ENCODE measurements around the gene RBPJL.
A peak's percentile ranks its signal among the peaks of the same experiment; 100 is the strongest.
"Not testable (repeated sequence)": the region's sequence is repeated elsewhere in the genome, so short reads cannot be mapped to it uniquely, and the experiment has no call there.

Gene RBPJL

DNA sequence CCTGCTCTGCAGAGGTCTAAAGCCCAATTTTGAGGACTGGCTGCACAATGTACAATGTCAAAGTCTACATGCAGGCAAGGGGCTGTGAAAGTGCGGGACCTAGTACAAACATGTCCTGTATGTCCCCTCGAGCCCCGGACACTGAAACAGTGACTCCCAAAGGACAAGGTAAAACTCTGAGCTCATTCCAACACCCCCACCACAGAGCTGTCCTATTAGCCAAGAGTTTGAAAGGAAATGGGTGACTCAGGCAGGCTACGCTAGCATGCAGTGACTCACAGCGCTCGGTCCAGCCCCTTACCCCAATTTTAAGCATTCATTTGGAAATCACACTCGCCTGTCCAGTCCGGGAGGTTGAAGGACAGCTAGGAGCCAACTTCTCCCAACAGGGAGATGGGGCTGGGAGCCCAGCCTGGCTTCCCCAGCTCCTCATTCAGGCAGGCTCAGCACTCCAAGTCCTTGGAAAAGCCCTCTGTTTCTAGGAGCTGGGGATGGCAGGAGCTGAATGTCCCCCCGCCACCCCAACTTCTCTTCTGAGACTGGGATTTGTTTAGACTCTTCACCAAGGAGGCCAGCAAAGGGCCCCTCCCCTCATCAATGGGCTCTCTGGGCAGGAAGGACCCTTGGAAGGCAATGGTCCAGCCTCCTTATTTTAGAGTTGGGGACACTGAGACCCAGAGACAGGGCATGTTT, 37.7 kb downstream of the RBPJL start:
- peak; percentile 92 for DNase-seq

- no peak for DNase-seq
These were observed 38.7 kb downstream of the RBPJL start for GRCh38 chr20:45345104-45345936.

GRCh38 chr20:45346291-45346718, 39.7 kb downstream of the RBPJL start:
- no peak for DNase-seq

- DNase-seq, result peak; percentile 34
These were observed 40.2 kb downstream of the RBPJL start for GRCh38 chr20:45346851-45347250.

DNA sequence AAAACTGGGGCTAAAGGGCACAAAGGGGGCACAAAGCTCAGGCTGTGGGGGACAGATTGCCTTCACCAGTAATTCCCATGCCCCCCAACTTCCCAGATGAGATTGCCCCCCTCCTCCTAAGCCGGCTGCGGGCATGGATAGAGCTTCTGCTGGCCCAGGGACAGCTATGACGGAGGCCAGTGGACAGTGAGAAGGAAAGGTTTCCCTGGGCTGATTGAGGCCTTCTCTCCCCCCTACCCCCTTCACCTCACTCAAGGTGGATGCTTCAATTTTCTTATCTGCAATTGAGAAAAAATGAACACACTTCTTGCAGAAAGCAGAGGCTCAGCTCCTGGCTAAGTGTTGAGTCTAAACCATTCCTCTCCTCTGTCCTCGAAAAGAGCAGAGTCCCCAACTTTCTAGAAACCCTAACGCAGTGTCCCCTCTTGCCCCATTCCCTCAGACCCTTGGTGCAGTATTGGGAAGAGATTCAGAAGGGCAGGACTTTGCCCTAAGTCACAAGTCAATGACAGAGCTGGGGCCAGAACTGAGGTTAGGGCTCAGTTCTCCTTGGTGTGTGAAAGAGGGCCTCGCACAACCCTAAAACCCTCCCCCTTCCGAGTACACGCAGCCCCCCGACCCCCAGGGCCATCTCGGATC, 40.8 kb downstream of the RBPJL start:
- DNase-seq, result no peak

- peak; percentile 70 for DNase-seq
These were observed 41.5 kb downstream of the RBPJL start, which contains the start of gene SDC4 for GRCh38 chr20:45347936-45348778. Gene SDC4 (minus strand): TSS chr20:45348424. CDS start chr20:45348384, 40 bp downstream.

DNA sequence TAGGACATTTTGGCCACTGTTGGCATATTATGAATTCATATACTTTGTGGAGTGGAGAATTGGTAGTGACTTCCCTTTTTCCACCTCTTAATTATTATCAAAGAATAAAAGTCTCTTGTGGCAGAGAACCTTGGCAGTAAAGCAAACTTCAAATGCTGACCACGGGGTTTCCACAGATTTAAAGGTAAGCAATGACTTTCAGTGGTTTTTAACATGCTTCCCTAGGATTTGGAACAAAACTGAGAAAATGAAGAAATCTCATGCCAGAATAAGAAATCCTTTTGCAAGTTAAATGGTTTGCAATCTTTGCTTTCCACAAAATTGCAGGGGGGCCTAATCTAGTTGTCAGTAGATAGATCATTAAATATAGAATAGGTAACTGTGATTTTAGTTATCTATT, 43.6 kb downstream of the RBPJL start:
- DNase-seq, result no peak

DNA sequence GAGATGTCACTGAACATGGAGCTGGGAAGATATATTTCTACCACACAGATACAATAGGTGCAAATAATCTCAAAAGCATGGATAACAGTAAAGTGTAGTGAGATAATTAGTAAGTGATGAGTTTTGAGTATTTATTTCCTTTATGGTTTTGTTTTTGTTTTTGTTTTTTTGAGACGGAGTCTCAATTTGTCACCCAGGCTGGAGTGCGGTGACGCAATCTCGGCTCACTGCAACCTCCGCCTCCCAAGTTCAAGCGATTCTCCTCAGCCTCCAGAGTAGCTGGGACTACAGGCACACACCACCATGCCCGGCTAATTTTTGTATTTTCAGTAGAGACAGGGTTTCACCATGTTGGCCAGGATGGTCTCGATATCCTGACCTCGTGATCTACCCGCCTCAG, 44.2 kb downstream of the RBPJL start:
- not testable (repeated sequence) for DNase-seq

- no peak for DNase-seq
These were observed 46.1 kb downstream of the RBPJL start for GRCh38 chr20:45352729-45353128.

DNA sequence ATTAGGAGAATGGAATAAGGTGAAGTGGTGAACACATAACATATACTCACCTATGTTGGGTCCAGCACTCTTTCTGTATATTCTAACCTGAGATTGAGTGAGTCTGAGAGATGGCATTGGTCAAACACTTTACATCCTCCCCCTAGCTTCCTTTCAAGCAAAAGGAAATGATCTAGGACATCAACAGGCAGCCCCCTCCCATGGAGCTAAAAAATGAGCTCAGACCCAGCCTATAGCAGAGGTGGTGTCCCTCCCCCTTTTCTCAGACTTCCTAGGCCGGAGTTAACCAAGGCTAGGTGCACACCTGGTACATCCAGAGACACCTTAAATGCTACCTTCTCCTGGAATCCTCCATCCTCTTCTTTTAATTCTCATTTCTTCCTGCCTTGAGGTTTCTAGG, 47.1 kb downstream of the RBPJL start:
- no peak for DNase-seq

DNA sequence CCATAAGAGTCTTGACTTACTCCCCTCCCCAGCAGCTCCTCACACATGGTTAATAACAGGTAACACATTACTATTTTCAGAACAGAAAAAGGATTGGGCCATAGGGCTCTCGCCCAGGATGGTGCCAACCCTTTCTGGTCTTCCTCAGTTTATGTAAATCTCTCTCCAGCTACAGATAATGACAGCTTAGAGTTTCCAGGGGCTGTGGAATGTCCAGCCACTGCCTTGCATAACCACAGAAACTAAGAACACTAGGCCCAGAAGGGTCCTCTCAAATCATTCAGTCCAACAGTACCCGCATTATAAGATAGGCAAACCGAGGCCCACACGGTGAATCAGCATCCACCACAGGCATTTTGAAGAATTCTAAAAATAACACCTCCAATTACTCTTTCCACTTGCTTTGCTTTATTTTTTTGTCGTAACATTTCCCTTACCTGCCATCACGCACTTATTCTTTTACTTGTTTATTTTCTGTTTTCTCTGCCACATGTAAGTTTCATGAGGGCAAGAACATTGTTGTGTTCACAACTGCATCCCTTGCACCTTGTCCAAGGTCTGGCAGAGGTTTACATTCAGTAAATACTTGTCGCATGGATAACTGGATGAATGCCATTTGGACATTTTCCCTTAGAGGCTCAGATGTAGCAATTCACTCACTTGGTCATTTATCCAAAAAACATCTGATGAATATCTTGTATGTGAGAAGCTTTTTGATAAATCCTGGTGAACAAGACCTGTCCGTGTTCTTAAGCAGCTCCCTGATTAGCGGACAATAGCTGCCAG, 48.0 kb downstream of the RBPJL start:
- DNase-seq, result peak; percentile 61

GRCh38 chr20:45355209-45356084, 48.8 kb downstream of the RBPJL start:
- DNase-seq, result peak; percentile 56

DNA sequence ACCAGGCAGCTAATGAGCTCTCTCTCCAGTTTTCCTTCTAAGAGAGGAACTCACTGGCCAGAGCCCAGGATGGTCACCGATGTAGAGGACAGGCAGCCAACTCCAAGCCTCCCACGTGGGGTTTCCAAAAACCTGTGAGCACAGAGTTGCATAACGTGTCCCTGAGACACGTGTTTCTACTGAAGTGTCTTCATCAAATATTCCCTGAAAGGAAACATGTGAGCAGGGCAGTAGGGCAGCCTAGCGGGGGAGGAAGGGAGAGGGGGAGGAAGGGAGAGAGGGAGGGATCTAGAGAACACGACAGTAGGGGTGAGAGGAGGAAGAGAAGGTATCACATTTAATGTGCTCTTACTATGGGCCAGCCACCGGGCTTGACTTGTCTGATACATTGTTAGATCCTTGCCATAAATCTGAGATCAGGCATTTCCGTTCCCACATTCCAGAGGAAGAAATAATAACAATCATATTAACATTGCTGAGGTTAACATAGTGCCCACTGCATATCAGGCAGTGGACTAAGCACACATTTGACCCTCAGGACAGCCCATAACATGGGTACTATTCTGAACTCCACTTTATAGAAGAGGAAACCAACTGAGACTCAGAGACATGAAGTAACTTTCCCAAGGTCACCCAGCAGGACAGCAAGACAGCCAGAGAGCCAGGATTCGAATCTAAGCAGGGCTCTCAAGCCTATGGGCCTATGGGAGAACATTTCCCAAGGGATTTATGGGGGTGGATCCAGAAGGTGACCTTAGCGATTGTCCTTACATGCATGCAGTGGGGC, 51.8 kb downstream of the RBPJL start:
- peak; percentile 74 for DNase-seq

DNA sequence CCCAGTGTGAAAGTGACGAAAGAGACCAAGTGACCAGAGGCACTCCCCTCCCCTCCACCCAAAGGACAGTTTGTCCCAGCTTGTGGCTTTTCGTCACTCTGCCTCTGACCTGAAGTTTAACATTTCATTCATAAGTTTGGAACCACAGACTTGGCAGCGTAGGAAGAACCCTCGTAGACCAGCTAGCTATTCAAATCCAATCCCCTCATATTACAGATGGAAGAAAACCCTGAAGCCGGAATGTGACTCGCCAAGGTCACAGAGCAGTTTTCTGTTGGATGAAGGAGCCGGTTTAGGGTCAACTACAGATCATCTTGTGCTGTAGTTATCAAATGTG, 52.4 kb downstream of the RBPJL start:
- DNase-seq, result peak; percentile 48

DNA sequence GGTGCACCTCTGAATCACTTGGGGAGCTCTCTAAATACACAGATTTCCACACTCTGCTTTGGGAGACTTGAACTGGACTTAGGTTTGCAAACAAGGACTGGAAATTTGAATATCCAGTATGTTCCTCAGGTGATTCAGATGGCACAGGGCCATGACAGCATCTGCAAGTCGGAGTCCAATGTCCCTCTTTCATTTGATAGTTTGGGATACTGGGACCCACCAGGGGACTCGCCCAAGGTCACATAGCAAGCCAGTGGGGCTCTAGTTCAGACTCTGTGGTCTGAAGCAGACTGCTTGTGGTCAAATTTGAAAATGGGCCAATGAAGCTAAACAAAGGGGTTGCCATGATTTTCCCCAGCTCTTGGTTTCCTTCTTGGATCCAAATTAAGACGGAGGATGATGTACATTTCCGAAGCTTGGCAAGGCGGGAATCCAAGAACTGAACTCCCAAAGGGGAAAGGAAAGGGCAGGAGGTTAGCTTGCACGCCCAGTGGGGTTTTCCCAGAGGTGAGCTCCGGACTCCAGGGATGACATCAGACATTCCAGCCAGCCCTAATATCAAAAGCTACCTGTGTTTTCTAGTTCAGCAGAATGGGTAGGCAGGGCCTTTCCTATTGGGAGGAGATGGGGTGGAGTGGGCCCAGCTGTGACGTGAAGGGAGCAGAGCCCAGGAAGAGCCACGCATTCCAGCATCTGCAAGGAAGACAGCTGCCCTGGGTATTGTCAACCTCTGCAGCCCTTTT, 52.9 kb downstream of the RBPJL start:
- peak; percentile 62 for DNase-seq

DNA sequence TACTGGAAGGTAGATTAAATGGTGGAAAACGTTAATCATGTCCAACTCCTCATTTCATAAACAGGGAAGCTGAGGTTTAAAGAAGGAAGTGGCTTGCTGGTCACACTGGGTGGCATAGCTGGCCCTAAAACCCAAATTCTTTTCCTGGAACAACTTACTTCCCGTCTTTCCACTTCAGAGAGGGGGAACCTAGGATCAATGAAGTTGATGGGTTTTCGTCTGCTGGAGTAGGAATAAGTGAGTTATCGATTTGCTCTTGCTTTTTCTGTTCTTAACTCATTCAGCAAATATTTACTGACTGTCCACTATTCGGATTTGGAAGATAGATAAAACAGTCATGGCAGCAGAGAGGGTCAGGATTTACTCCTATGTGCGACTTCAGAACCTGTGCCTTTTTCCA, 55.2 kb downstream of the RBPJL start:
- no peak for DNase-seq

DNA sequence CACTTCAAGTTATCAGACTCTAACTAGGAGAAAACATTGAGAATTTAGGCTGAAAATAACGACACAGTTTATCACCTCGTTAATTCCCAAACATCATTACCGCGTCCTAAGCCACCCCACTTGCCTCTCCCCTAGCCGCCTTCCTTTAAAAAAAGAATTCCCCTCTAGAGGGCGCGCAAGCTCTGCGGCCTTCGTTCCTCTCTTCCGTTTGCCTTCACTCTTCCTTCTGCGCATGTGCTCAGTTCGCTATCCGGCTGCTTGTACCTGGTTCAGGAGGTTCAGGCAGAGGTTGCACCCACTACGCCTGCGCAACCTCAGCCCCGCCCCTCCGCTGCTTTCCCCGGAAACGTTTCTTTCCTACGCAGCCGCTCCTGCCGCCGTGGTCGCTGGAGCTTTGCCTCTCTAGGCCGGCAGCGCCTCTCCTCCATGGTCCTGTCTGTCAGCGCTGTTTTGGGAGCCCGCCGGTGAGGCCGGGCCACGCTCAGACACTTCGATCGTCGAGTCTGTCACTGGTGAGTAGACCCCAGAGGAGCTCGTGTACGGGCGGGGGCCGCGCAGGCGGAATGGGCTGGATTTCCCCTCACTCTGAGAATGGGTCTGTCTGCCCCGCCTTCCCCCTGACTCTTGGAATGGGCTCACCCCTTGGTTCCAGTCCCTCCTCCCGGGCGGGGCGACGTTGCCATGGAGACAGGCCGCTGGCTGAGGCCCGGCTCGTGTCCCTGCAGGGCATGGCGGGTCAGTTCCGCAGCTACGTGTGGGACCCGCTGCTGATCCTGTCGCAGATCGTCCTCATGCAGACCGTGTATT, 56.4 kb downstream of the RBPJL start, which contains the start of gene SYS1:
Gene SYS1 (plus strand): TSS at position 353 of the 807 bp plus-strand sequence. CDS start 376 bp downstream, at position 729.
- peak; percentile 98 for DNase-seq
